ENCODE measurements around the gene KCTD4. TPM values are rescaled to one million over a fixed set of nuclear protein-coding genes. Genes with fewer than 3 reads are reported as not detected.

KCTD4 gene
- total and polyA plus RNA-seq, 2 donors (not counting 3 experiments of a cell fraction or from before 2014, with no cell fraction given) = not detected

DNA sequence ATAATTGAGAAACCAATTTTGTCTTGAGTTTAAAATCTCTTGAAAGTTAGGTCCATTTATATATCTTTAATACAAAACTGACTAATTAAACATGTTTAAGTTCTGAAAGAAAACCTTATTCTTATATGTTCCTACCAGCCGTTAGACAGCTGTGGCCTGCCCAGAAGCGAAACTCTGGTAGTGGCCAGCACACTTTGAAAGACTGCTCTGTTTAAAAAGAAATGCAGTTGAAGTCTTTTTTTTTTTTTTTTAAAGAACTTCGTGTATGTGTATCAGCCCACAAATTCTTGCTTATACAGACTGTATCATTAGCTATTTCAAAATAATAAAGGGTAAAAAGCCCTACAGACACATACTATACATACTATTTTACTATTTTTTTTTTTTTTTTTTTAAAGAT lies 34.0 kb downstream of the KCTD4 start:
- Histone ChIP-seq H3K27me3 (ENCODE audit: control insufficient read depth in 2 of 2, insufficient read depth in 2 of 2, low read length in 2 of 2) (no peaks in the 10 kb centered on the region), H3K9me3 (replicated peaks; ENCODE audit: control insufficient read depth, insufficient read depth, low read length) (no peaks in the 10 kb centered on the region), H3K79me2 (ENCODE audit: control insufficient read depth, insufficient read depth, low read length) (peaks cover 6% of the 10 kb centered on the region), H3K4me1 (ENCODE audit: control insufficient read depth, extremely low read depth, insufficient read depth, low read length) (peaks cover 14% of the 10 kb centered on the region), H2AFZ (ENCODE audit: low read depth, low read length) (no peak overlapping the region), H3K36me3 (ENCODE audit: control insufficient read depth in 2 of 2, extremely low read depth in 1 of 2, insufficient read depth in 2 of 2, low read length in 2 of 2) (no peaks in the 10 kb centered on the region), H4K20me1 (replicated peaks; ENCODE audit: control insufficient read depth, extremely low read depth, insufficient read depth, low read length) (no peaks in the 10 kb centered on the region), H3K4me2 (ENCODE audit: insufficient read depth, low read length) (no peak overlapping the region), H3K4me3 (replicated peaks in 1 of 3; ENCODE audit: insufficient read depth in 1 of 3, low read depth in 1 of 3, low read length in 3 of 3) (no peak overlapping the region), H3K9me1 (replicated peaks; ENCODE audit: control insufficient read depth, extremely low read depth, insufficient read depth, low read length) (no peaks in the 10 kb centered on the region), H3K9ac (replicated peaks; ENCODE audit: extremely low read depth, insufficient read depth, low read length) (no peak overlapping the region), H3K27ac (ENCODE audit: insufficient read depth, low read depth, low read length) (no peak overlapping the region)
- BruUV-seq (replicated peaks) = no TSS peak
- POLR2A ChIA-PET = no interaction called here
- DNase-seq (ENCODE audit: low read depth, low spot score) (no peak), FAIRE-seq (no peak)
- TF ChIP-seq MYC (IDR thresholded peaks at IDR 0.05; ENCODE audit: low read depth, low read length) (no peak), JUN (IDR thresholded peaks at IDR 0.05; ENCODE audit: borderline replicate concordance, insufficient read depth, insufficient read length, low read depth) (no peak), POLR2AphosphoS5 (IDR thresholded peaks at IDR 0.05; ENCODE audit: insufficient read depth, low read depth, low read length) (no peak), GATA2 (IDR thresholded peaks at IDR 0.05; ENCODE audit: insufficient read depth, insufficient read length, low read depth, low read length) (no peak), EZH2 (IDR thresholded peaks at IDR 0.05; ENCODE audit: borderline replicate concordance, low read depth, low read length, severe bottlenecking) (no peak), FOS (IDR thresholded peaks at IDR 0.05; ENCODE audit: borderline replicate concordance, insufficient read depth, low read length) (no peak), POLR2A (IDR thresholded peaks at IDR 0.05; ENCODE audit: low read depth, low read length) (no peak)
- TF ChIP-seq, protein P1, sequence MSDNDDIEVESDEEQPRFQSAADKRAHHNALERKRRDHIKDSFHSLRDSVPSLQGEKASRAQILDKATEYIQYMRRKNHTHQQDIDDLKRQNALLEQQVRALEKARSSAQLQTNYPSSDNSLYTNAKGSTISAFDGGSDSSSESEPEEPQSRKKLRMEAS (IDR thresholded peaks at IDR 0.05; ENCODE audit: insufficient read depth, insufficient read length) = no peak
- TF ChIP-seq, protein P2, sequence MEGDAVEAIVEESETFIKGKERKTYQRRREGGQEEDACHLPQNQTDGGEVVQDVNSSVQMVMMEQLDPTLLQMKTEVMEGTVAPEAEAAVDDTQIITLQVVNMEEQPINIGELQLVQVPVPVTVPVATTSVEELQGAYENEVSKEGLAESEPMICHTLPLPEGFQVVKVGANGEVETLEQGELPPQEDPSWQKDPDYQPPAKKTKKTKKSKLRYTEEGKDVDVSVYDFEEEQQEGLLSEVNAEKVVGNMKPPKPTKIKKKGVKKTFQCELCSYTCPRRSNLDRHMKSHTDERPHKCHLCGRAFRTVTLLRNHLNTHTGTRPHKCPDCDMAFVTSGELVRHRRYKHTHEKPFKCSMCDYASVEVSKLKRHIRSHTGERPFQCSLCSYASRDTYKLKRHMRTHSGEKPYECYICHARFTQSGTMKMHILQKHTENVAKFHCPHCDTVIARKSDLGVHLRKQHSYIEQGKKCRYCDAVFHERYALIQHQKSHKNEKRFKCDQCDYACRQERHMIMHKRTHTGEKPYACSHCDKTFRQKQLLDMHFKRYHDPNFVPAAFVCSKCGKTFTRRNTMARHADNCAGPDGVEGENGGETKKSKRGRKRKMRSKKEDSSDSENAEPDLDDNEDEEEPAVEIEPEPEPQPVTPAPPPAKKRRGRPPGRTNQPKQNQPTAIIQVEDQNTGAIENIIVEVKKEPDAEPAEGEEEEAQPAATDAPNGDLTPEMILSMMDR (IDR thresholded peaks at IDR 0.05; ENCODE audit: extremely low read depth in 1 of 2, insufficient read depth in 1 of 2, low read depth in 1 of 2, low read length in 2 of 2) = no peak
- CTCF ChIA-PET = interaction anchor here (1.2 to 1.5 kb wide), 2 partner anchors 15 to 19 kb away, joined by 3 to 4 read pairs; no protein-coding TSS in a partner anchor
- intact Hi-C loops (cut with micrococcal nuclease) = no loop called here
- dilution Hi-C loops (cut with MboI; ENCODE audit: extremely low pct_ligation_motif_present, low sequenced_read_pairs) = no loop called here
